HL-60 (cell line): ENCODE data around the gene SLC28A1.

Experiments
- DNase-seq, 2 experiments: peaks; one replicate each; pipeline ENCODE4 v3.0.0-alpha.2; 2010 to 2020; ENCODE audit warnings: low read depth in 1 of 2, low spot score in 1 of 2
- H3K27ac ChIP-seq: fragments of 250-450 bp; sonication (Bioruptor Pico); replicated peaks from 2 replicates; pipeline ENCODE4 v1.5.1; 2020; ENCODE audit warnings: mild to moderate bottlenecking, moderate library complexity
- H3K27me3 ChIP-seq: fragments of 250-450 bp; sonication (Bioruptor Pico); 2 replicates; pipeline ENCODE4 v1.5.1; 2021; ENCODE audit warnings: mild to moderate bottlenecking, moderate library complexity; ENCODE audit not compliant: insufficient read depth, poor library complexity, severe bottlenecking
- H3K4me3 ChIP-seq: replicated peaks from 2 replicates; pipeline ENCODE4 v1.5.1; 2011; ENCODE audit warnings: mild to moderate bottlenecking, control low read depth, low read length; ENCODE audit not compliant: insufficient read depth
- GABPA ChIP-seq: IDR thresholded peaks from 2 replicates; pipeline ENCODE4 v1.6.1; 2012; ENCODE audit warnings: low read depth
- POLR2AphosphoS5 ChIP-seq: IDR thresholded peaks from 2 replicates; pipeline ENCODE4 v1.6.1; 2012; ENCODE audit warnings: low read depth
- SPI1 ChIP-seq: IDR thresholded peaks from 2 replicates; pipeline ENCODE4 v1.6.1; 2012; ENCODE audit warnings: low read depth, mild to moderate bottlenecking, borderline replicate concordance
- TF ChIP-seq, protein P1 (sequence below): IDR thresholded peaks from one replicate; pipeline ENCODE4 v1.5.1; 2011; ENCODE audit warnings: low read length, control low read depth, inconsistent platforms; ENCODE audit not compliant: insufficient read depth
- TF ChIP-seq, protein P2 (sequence below): IDR thresholded peaks from 2 replicates; pipeline ENCODE4 v1.6.1; 2012; ENCODE audit warnings: low read depth; ENCODE audit not compliant: insufficient replicate concordance

Gene SLC28A1

DNA sequence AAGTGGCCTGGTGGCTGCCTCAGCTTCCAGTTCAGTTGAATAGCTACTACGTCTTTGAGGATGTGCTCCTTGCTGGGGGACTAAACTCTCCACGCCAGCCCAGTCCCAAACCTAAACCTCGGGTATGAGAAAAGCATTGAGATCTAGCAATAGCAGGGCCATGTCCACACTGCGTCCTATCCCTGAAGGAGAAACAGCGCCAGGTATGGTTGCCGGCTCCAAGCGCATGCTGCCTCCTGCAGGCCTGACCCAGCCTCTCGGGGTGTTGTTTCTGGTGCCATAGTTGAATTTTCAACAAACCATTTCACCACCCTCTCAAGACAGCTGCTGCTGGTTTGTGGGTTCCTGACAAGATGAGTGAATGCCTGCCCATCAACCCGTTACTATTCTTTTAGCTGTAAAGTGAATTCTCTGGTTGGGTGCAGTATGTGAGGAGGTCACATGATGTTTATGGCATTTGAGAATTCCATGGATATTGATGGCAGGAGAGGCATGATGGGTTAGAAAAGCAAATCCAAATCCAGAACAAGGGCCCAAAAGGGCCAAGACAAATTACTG lies 13.0 kb upstream of the SLC28A1 start:
- no peaks in the 10 kb centered on the region for H3K27me3 ChIP-seq
- TF ChIP-seq, protein P1, sequence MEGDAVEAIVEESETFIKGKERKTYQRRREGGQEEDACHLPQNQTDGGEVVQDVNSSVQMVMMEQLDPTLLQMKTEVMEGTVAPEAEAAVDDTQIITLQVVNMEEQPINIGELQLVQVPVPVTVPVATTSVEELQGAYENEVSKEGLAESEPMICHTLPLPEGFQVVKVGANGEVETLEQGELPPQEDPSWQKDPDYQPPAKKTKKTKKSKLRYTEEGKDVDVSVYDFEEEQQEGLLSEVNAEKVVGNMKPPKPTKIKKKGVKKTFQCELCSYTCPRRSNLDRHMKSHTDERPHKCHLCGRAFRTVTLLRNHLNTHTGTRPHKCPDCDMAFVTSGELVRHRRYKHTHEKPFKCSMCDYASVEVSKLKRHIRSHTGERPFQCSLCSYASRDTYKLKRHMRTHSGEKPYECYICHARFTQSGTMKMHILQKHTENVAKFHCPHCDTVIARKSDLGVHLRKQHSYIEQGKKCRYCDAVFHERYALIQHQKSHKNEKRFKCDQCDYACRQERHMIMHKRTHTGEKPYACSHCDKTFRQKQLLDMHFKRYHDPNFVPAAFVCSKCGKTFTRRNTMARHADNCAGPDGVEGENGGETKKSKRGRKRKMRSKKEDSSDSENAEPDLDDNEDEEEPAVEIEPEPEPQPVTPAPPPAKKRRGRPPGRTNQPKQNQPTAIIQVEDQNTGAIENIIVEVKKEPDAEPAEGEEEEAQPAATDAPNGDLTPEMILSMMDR, result no peak
- no peak for TF ChIP-seq POLR2AphosphoS5
- TF ChIP-seq, protein P2, sequence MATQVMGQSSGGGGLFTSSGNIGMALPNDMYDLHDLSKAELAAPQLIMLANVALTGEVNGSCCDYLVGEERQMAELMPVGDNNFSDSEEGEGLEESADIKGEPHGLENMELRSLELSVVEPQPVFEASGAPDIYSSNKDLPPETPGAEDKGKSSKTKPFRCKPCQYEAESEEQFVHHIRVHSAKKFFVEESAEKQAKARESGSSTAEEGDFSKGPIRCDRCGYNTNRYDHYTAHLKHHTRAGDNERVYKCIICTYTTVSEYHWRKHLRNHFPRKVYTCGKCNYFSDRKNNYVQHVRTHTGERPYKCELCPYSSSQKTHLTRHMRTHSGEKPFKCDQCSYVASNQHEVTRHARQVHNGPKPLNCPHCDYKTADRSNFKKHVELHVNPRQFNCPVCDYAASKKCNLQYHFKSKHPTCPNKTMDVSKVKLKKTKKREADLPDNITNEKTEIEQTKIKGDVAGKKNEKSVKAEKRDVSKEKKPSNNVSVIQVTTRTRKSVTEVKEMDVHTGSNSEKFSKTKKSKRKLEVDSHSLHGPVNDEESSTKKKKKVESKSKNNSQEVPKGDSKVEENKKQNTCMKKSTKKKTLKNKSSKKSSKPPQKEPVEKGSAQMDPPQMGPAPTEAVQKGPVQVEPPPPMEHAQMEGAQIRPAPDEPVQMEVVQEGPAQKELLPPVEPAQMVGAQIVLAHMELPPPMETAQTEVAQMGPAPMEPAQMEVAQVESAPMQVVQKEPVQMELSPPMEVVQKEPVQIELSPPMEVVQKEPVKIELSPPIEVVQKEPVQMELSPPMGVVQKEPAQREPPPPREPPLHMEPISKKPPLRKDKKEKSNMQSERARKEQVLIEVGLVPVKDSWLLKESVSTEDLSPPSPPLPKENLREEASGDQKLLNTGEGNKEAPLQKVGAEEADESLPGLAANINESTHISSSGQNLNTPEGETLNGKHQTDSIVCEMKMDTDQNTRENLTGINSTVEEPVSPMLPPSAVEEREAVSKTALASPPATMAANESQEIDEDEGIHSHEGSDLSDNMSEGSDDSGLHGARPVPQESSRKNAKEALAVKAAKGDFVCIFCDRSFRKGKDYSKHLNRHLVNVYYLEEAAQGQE, result no peak
- no peak for TF ChIP-seq SPI1
- TF ChIP-seq GABPA, result no peak
- no peak overlapping the region for H3K4me3 ChIP-seq
- H3K27ac ChIP-seq, result no peak overlapping the region
- no peak for DNase-seq

DNA sequence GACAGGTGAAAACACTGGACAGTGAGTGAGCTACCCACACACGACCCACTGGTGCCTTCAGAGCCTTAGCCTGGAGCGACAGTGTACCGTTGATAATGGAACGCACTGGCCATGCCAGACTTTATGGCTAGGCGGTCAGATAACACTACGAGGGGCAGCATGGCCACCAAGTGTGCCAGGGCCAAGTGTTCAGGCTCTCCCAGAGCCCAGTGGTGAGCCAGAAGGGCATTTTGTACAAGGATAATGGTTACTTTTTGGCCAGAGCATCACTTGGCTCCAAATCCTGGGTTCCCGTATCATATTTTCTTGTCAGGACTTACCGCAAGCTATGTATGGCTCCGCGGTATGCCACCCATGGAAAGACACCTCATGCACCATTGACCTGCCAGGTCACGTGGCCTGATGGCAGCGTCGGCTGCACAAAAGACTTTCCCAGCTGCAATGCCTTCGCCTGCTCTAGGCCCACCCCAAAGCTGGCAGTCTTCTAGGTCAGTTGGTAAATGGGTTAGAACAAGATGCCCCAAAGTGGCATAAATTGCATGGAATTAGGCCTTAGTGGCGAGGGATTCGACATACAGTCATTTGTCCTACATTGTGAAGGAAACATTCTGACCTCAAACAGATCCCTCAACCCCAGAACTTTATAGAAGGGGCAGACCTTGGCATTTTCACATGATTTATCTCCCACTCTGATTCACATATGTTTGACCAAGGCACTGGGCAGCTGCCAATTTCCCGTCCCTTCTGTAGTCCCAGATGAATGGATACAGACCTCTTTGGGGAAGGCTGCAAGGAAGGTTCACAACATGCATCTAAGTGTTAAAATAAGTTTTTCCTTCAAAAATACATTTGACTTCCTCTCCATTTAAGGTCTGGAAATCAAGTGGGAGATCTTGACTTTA lies 12.2 kb upstream of the SLC28A1 start:
- H3K27ac ChIP-seq, result no peak overlapping the region
- DNase-seq, result no peak
- TF ChIP-seq POLR2AphosphoS5 (no peak), SPI1 (no peak), GABPA (no peak)
- TF ChIP-seq, protein P2, result no peak
- TF ChIP-seq, protein P1, result no peak
- H3K27me3 ChIP-seq, result no peaks in the 10 kb centered on the region
- H3K4me3 ChIP-seq, result no peak overlapping the region

DNA sequence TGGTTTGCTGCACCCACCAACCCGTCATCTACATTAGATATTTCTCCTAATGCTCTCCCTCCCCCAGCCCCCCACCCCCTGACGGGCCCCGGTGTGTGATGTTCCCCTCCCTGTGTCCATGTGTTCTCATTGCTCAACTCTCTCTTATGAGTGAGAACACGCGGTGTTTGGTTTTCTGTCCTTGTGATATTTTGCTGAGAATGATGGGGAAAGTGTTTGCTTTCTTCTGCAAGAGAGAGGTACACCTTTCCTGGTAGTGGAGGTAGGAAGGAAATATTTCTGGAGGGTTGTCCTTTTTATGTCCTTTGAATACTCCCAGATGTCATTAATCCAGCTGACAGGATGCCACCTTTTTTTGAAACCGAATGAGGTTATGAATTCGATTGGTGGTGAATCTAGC lies 10.5 kb upstream of the SLC28A1 start:
- Histone ChIP-seq H3K27ac (no peak overlapping the region), H3K27me3 (no peaks in the 10 kb centered on the region), H3K4me3 (no peak overlapping the region)
- no peak for DNase-seq
- TF ChIP-seq GABPA (no peak), POLR2AphosphoS5 (no peak), SPI1 (no peak)
- TF ChIP-seq, protein P1, result no peak
- TF ChIP-seq, protein P2, result no peak
